ENCODE measurements around the gene PCSK7.

GRCh38 chr11:117230286-117230961 is 1.4 kb downstream of the PCSK7 start:
- TF ChIP-seq, protein P1, sequence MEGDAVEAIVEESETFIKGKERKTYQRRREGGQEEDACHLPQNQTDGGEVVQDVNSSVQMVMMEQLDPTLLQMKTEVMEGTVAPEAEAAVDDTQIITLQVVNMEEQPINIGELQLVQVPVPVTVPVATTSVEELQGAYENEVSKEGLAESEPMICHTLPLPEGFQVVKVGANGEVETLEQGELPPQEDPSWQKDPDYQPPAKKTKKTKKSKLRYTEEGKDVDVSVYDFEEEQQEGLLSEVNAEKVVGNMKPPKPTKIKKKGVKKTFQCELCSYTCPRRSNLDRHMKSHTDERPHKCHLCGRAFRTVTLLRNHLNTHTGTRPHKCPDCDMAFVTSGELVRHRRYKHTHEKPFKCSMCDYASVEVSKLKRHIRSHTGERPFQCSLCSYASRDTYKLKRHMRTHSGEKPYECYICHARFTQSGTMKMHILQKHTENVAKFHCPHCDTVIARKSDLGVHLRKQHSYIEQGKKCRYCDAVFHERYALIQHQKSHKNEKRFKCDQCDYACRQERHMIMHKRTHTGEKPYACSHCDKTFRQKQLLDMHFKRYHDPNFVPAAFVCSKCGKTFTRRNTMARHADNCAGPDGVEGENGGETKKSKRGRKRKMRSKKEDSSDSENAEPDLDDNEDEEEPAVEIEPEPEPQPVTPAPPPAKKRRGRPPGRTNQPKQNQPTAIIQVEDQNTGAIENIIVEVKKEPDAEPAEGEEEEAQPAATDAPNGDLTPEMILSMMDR (IDR thresholded peaks at IDR 0.05; ENCODE audit: extremely low read depth in 1 of 2, insufficient read depth in 1 of 2, low read depth in 1 of 2, low read length in 2 of 2), result no peak
- TF ChIP-seq POLR2A (IDR thresholded peaks at IDR 0.05; ENCODE audit: low read depth, low read length), result no peak
- no peak for TF ChIP-seq EZH2 (IDR thresholded peaks at IDR 0.05; ENCODE audit: borderline replicate concordance, low read depth, low read length, severe bottlenecking)
- no peak for TF ChIP-seq FOS (IDR thresholded peaks at IDR 0.05; ENCODE audit: borderline replicate concordance, insufficient read depth, low read length)
- no peak for TF ChIP-seq MYC (IDR thresholded peaks at IDR 0.05; ENCODE audit: low read depth, low read length)
- no peak for TF ChIP-seq JUN (IDR thresholded peaks at IDR 0.05; ENCODE audit: borderline replicate concordance, insufficient read depth, insufficient read length, low read depth)
- TF ChIP-seq POLR2AphosphoS5 (IDR thresholded peaks at IDR 0.05; ENCODE audit: insufficient read depth, low read depth, low read length), result no peak
